ENCODE measurements around the gene SCGB1C1.

DNA sequence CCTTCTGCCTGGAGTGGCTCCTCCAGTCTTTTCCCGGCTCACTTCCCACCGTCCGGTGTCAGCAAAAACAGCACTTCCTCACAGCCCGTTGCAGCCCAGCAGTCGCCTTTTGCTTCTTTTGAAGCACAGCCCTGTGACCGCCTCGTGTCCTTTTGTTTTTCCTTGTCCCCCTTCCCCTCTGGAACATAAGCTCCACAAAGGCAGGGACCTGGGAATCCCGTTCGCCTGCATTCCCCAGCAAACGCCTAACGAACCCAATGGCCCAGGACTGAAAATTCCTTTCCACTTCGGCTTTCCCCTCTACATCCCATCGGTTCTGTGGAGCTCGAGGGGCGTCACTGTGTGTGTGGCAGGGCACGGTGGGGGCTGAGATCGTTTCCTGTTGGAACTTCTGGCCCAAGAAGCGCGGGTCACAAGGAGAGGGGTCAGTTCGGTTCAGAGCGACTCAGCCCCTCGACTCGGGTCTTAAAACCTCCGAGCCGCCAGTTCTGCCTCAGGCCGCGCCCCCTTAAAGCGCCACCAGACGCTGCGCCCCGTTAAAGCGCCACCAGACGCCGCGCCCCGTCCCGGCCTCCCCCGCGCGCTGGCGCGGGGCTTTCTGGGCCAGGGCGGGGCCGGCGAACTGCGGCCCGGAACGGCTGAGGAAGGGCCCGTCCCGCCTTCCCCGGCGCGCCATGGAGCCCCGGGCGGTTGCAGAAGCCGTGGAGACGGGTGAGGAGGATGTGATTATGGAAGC lies 15.5 kb downstream of the SCGB1C1 start:
- TF ChIP-seq POLR2A (IDR thresholded peaks at IDR 0.05): peak; percentile 67 to 82 (median 69)
- TF ChIP-seq CTCF (IDR thresholded peaks at IDR 0.05): no peak
